ENCODE measurements around the gene ANKRD60. TPM values are rescaled to one million over a fixed set of nuclear protein-coding genes. Genes with fewer than 3 reads are reported as not detected.

Gene ANKRD60
- total and polyA plus RNA-seq, 2 donors (not counting 1 experiment from before 2014, with no cell fraction given): 0.27 TPM; not detected in 1

DNA sequence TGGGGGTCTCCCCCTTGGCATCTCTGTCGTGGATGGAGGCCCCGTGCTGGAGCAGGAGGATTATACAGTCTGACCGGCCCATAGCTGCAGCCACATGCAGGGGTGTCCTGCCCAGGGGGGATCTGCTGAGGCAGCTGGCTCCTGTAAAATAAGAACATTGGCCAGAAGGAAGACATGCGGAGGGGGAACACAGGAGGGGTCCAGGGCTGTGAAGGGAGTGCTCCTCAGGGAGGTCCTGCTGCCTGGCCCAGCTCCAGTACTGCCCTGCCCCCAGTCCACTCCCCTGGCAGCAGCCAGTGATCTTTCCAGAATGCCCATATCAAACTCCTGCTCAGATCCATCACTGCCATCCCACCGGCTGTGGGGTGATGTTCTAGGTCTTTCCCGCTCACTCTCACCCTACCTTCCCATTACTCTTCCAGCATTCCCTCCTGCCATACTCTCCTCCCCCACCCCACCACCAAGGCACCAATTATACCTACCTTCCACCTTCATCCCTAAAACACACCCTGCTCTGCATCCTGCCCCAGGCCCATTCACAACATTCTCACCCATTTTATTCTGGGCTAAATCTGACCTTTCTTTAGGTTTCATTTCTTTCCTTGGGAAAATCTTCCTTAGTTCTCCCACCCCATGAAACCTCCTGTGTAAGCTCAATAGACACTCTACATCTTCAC lies 9.7 kb downstream of the ANKRD60 start:
- DNase-seq: no peak
- Mint-ChIP-seq H3K4me3 (no peak overlapping the region), H3K9me3 (ENCODE audit: insufficient read depth) (peaks cover 4% of the 10 kb centered on the region), H3K4me1 (no peaks in the 10 kb centered on the region), H3K27me3 (peaks cover 79% of the 10 kb centered on the region), H3K27ac (no peak overlapping the region)
- Histone ChIP-seq H4K20me1 (ENCODE audit: control insufficient read depth, insufficient read depth, low read length, poor library complexity, severe bottlenecking) (no peaks in the 10 kb centered on the region), H3K36me3 (replicated peaks in 1 of 2; ENCODE audit: control extremely low read depth in 1 of 2, control insufficient read depth in 1 of 2, extremely low read depth in 1 of 2, insufficient read depth in 2 of 2, low read length in 1 of 2) (no peaks in the 10 kb centered on the region), H3K27me3 (replicated peaks in 1 of 4; ENCODE audit: control extremely low read depth in 1 of 4, control insufficient read depth in 3 of 4, insufficient read depth in 4 of 4, low read length in 3 of 4) (peaks cover 0 to 41% (median 11%) of the 10 kb centered on the region in 4 experiments), H3K9me3 (ENCODE audit: control extremely low read depth in 1 of 3, control insufficient read depth in 2 of 3, insufficient read depth in 1 of 3, low read length in 2 of 3) (peaks cover 0 to 13% (median 4%) of the 10 kb centered on the region in 3 donors), H3K4me1 (ENCODE audit: control insufficient read depth in 2 of 2, insufficient read depth in 2 of 2, low read length in 2 of 2) (no peaks in the 10 kb centered on the region), H3K27ac (ENCODE audit: low read length in 2 of 2) (no peak overlapping the region), H3K4me2 (replicated peaks; ENCODE audit: low read depth, low read length, poor library complexity, severe bottlenecking) (no peak overlapping the region), H3K9ac (ENCODE audit: low read length) (no peak overlapping the region), H2AFZ (ENCODE audit: insufficient read depth, low read depth, low read length, poor library complexity, severe bottlenecking) (no peak overlapping the region), H3K4me3 (ENCODE audit: control extremely low read depth in 1 of 5, extremely low read depth in 1 of 5, insufficient read depth in 1 of 5, low read depth in 2 of 5, low read length in 4 of 5) (no peak overlapping the region), H3K79me2 (ENCODE audit: control insufficient read depth, insufficient read depth, low read length) (no peaks in the 10 kb centered on the region)
- ATAC-seq (ENCODE audit: low read depth): no peak
- CTCF ChIA-PET: interaction anchor here (1.5 kb wide), 1 partner anchor 8 kb away, joined by 10 read pairs; no protein-coding TSS in a partner anchor
- no peak for TF ChIP-seq CTCF (IDR thresholded peaks at IDR 0.05)
- no peak for TF ChIP-seq EZH2 (IDR thresholded peaks at IDR 0.05; ENCODE audit: borderline replicate concordance, insufficient read depth, low read depth, low read length, poor library complexity, severe bottlenecking)
- WGBS (ENCODE audit: insufficient coverage): 57% methylated on average over 6 of the region's 6 CpGs
- intact Hi-C loops (cut with micrococcal nuclease): no loop called here
- POLR2A ChIA-PET: no interaction called here

GRCh38 chr20:58216334-58216733 lies 12.1 kb downstream of the ANKRD60 start:
- intact Hi-C loops (cut with micrococcal nuclease): no loop called here
- TF ChIP-seq EZH2 (IDR thresholded peaks at IDR 0.05; ENCODE audit: borderline replicate concordance, insufficient read depth, low read depth, low read length, poor library complexity, severe bottlenecking) (no peak), CTCF (IDR thresholded peaks at IDR 0.05) (no peak)
- Mint-ChIP-seq H3K27me3 (peaks cover 63% of the 10 kb centered on the region), H3K9me3 (ENCODE audit: insufficient read depth) (peaks cover 4% of the 10 kb centered on the region), H3K4me1 (no peaks in the 10 kb centered on the region), H3K4me3 (no peak overlapping the region), H3K27ac (no peak overlapping the region)
- Histone ChIP-seq H2AFZ (ENCODE audit: insufficient read depth, low read depth, low read length, poor library complexity, severe bottlenecking) (no peak overlapping the region), H3K27me3 (replicated peaks in 1 of 4; ENCODE audit: control extremely low read depth in 1 of 4, control insufficient read depth in 3 of 4, insufficient read depth in 4 of 4, low read length in 3 of 4) (peaks cover 0 to 23% (median 9%) of the 10 kb centered on the region in 4 experiments), H3K9me3 (ENCODE audit: control extremely low read depth in 1 of 3, control insufficient read depth in 2 of 3, insufficient read depth in 1 of 3, low read length in 2 of 3) (peaks cover 0 to 13% (median 4%) of the 10 kb centered on the region in 3 donors), H3K79me2 (ENCODE audit: control insufficient read depth, insufficient read depth, low read length) (no peaks in the 10 kb centered on the region), H3K9ac (ENCODE audit: low read length) (no peak overlapping the region), H4K20me1 (ENCODE audit: control insufficient read depth, insufficient read depth, low read length, poor library complexity, severe bottlenecking) (no peaks in the 10 kb centered on the region), H3K4me2 (replicated peaks; ENCODE audit: low read depth, low read length, poor library complexity, severe bottlenecking) (no peak overlapping the region), H3K4me1 (ENCODE audit: control insufficient read depth in 2 of 2, insufficient read depth in 2 of 2, low read length in 2 of 2) (no peaks in the 10 kb centered on the region), H3K36me3 (replicated peaks in 1 of 2; ENCODE audit: control extremely low read depth in 1 of 2, control insufficient read depth in 1 of 2, extremely low read depth in 1 of 2, insufficient read depth in 2 of 2, low read length in 1 of 2) (no peaks in the 10 kb centered on the region), H3K27ac (ENCODE audit: low read length in 2 of 2) (no peak overlapping the region), H3K4me3 (ENCODE audit: control extremely low read depth in 1 of 5, extremely low read depth in 1 of 5, insufficient read depth in 1 of 5, low read depth in 2 of 5, low read length in 4 of 5) (no peak overlapping the region)
- WGBS (ENCODE audit: insufficient coverage): 43% methylated on average over 1 of the region's 4 CpGs
- DNase-seq: no peak
- POLR2A ChIA-PET: no interaction called here
- CTCF ChIA-PET: interaction anchor here (1.2 kb wide), 1 partner anchor 14 kb away, joined by 3 read pairs; no protein-coding TSS in a partner anchor
- no peak for ATAC-seq (ENCODE audit: low read depth)

All from B cell (primary cell).